Thoracic aorta (tissue), 2 donors: Measurements from ENCODE around the gene MARCHF10. TPM values are rescaled to one million over a fixed set of nuclear protein-coding genes. Genes with fewer than 3 reads are reported as not detected.
"Not testable (repeated sequence)": the region's sequence is repeated elsewhere in the genome, so short reads cannot be mapped to it uniquely, and the experiment has no call there.

ENCODE experiments used
- ATAC-seq: fragments of 150-250 bp; one replicate; pipeline ENCODE4 v1.8.0; 2017; ENCODE audit warnings: low read depth; ENCODE audit not compliant: insufficient number of reproducible peaks, low FRiP score
- DNase-seq: peaks from one replicate; pipeline ENCODE4 v3.0.0-alpha.2; 2020; ENCODE audit warnings: low spot score
- H3K27ac ChIP-seq, 2 donors: fragments of 200-600 bp; sonication (generic); 1 replicate in 1 of 2; 2 replicates in 1 of 2; pipeline ENCODE4 v1.5.1; 2016; ENCODE audit warnings: mild to moderate bottlenecking in 2 of 2, moderate library complexity in 2 of 2
- H3K27me3 ChIP-seq: fragments of 200-600 bp; sonication (generic); replicated peaks from 2 replicates; pipeline ENCODE4 v1.6.0; 2016; ENCODE audit warnings: mild to moderate bottlenecking; ENCODE audit not compliant: insufficient read depth
- H3K36me3 ChIP-seq: fragments of 200-600 bp; sonication (generic); one replicate; pipeline ENCODE4 v1.5.1; 2016
- H3K4me1 ChIP-seq, 2 donors: fragments of 200-600 bp; sonication (generic); 1 replicate in 1 of 2; 2 replicates in 1 of 2; pipeline versions ENCODE4 v1.5.1 to v1.6.0; 2016; ENCODE audit warnings: low read depth in 2 of 2, mild to moderate bottlenecking in 1 of 2; ENCODE audit not compliant: control insufficient read depth in 1 of 2
- H3K4me3 ChIP-seq: fragments of 200-600 bp; sonication (generic); 2 replicates; pipeline ENCODE4 v1.5.1; 2016; ENCODE audit warnings: mild to moderate bottlenecking
- H3K9me3 ChIP-seq: fragments of 200-600 bp; sonication (generic); 2 replicates; pipeline ENCODE4 v1.5.1; 2016
- CTCF ChIP-seq: fragments of 200-600 bp; sonication (generic); IDR thresholded peaks from one replicate; pipeline ENCODE4 v1.5.1; 2019; ENCODE audit warnings: antibody characterized with exemption
- total RNA-seq, 2 donors: library from RNA; depleted of rRNA; stranded (reverse); fragments of >200 nt; gene quantifications; one replicate each; pipeline versions ENCODE4 v1.1.0 to v1.2.3, GENCODE V29; 2016

Gene MARCHF10
- total RNA-seq, 2 donors from 2014 or later, result not detected

- Histone ChIP-seq H3K9me3 (no peaks in the 10 kb centered on the region), H3K27ac (no peak overlapping the region), H3K27me3 (no peaks in the 10 kb centered on the region), H3K4me1 (no peaks in the 10 kb centered on the region), H3K4me3 (no peak overlapping the region), H3K36me3 (no peaks in the 10 kb centered on the region)
- ATAC-seq, result no peak
- DNase-seq, result no peak
- TF ChIP-seq CTCF, result no peak
Measured at GRCh38 chr17:62852195-62852594, 44.1 kb upstream of the MARCHF10 start.

GRCh38 chr17:62849591-62850415 lies 41.7 kb upstream of the MARCHF10 start:
- not testable (repeated sequence) for H3K4me1 ChIP-seq, ATAC-seq, H3K9me3 ChIP-seq, H3K27me3 ChIP-seq, DNase-seq, H3K27ac ChIP-seq, H3K4me3 ChIP-seq, H3K36me3 ChIP-seq

- H3K27ac ChIP-seq, result no peak overlapping the region
- H3K9me3 ChIP-seq, result no peaks in the 10 kb centered on the region
- ATAC-seq (no peak), DNase-seq (no peak)
- H3K36me3 ChIP-seq, result no peaks in the 10 kb centered on the region
- TF ChIP-seq CTCF, result no peak
- H3K4me1 ChIP-seq, result peaks cover 0 to 9% of the 10 kb centered on the region in 2 donors
- no peaks in the 10 kb centered on the region for H3K27me3 ChIP-seq
- H3K4me3 ChIP-seq, result no peak overlapping the region
Measured at GRCh38 chr17:62848334-62848733, 40.2 kb upstream of the MARCHF10 start.

- Histone ChIP-seq H3K36me3 (no peaks in the 10 kb centered on the region), H3K27me3 (no peaks in the 10 kb centered on the region), H3K9me3 (no peaks in the 10 kb centered on the region), H3K27ac (no peak overlapping the region), H3K4me1 (peaks cover 0 to 9% of the 10 kb centered on the region in 2 donors), H3K4me3 (no peak overlapping the region)
- no peak for DNase-seq
- TF ChIP-seq CTCF, result no peak
- ATAC-seq, result no peak
Measured at GRCh38 chr17:62847426-62847825, 39.3 kb upstream of the MARCHF10 start.

- Histone ChIP-seq H3K36me3 (no peaks in the 10 kb centered on the region), H3K9me3 (no peaks in the 10 kb centered on the region), H3K27me3 (no peaks in the 10 kb centered on the region), H3K27ac (no peak overlapping the region), H3K4me3 (no peak overlapping the region), H3K4me1 (peaks cover 0 to 1% of the 10 kb centered on the region in 2 donors)
- DNase-seq (no peak), ATAC-seq (no peak)
- no peak for TF ChIP-seq CTCF
Measured at GRCh38 chr17:62840871-62841270, 32.8 kb upstream of the MARCHF10 start.

GRCh38 chr17:62833816-62834215 lies 25.7 kb upstream of the MARCHF10 start:
- not testable (repeated sequence) for H3K27ac ChIP-seq, H3K27me3 ChIP-seq, H3K9me3 ChIP-seq, ATAC-seq, H3K36me3 ChIP-seq, DNase-seq, H3K4me3 ChIP-seq
- H3K4me1 ChIP-seq, result peaks cover 0 to 13% of the 10 kb centered on the region in 2 donors
